GM12873 (cell line): ENCODE measurements around the gene ZNF260.

Experiments used
- TF ChIP-seq, protein P1 (sequence below): IDR thresholded peaks from 2 replicates; pipeline ENCODE4 v1.5.1; 2012; ENCODE audit warnings: low read depth, mild to moderate bottlenecking, moderate library complexity, low read length, control low read depth; ENCODE audit not compliant: insufficient read depth; ENCODE audit errors: missing control alignments

ZNF260 gene

DNA sequence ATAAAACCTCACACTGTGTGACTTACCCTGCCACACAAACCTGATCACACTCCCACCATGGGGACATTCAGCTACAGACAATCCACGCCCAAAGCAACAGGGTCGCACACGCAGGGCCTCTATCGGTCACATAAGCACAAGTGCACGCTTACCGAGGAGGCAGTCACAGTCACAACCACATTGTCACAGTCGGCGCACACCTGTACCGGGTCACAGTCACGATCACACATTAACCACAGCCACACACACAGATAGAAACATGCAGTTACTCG lies 39.3 kb downstream of the ZNF260 start:
- TF ChIP-seq, protein P1, sequence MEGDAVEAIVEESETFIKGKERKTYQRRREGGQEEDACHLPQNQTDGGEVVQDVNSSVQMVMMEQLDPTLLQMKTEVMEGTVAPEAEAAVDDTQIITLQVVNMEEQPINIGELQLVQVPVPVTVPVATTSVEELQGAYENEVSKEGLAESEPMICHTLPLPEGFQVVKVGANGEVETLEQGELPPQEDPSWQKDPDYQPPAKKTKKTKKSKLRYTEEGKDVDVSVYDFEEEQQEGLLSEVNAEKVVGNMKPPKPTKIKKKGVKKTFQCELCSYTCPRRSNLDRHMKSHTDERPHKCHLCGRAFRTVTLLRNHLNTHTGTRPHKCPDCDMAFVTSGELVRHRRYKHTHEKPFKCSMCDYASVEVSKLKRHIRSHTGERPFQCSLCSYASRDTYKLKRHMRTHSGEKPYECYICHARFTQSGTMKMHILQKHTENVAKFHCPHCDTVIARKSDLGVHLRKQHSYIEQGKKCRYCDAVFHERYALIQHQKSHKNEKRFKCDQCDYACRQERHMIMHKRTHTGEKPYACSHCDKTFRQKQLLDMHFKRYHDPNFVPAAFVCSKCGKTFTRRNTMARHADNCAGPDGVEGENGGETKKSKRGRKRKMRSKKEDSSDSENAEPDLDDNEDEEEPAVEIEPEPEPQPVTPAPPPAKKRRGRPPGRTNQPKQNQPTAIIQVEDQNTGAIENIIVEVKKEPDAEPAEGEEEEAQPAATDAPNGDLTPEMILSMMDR, result peak; percentile 35

DNA sequence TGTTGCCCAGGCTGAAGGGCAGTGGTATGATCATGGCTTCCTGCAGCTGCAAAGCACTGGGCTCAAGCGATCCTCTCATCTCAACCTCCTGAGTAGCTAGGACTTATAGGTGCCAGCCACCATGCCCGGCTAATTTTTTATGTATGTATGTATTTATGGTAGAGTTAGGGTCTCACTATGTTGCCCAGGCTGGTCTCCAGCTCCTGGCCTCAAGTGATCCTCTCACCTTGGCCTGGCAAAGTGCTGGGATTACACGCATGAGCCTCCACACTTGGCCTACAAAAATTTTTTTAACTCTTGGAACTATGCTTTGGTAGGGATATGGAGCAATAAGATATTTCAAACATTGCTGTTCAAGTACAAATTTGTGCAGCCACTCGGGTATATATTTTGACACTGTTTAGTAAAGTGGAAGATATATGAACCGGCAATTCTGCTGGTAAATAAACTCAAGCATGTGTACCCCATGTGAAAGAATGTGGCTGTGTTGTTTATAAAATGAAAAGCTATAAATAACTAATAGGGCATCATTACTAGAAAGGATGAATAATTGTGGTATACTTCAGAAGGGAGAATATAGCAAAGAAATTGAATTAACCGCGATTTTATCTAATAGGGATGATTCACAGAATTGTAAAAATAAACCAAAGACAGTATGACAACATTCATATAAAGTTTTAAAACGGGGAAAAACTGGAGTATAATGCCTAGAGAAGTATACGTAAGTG lies 39.8 kb downstream of the ZNF260 start:
- TF ChIP-seq, protein P1, result no peak

DNA sequence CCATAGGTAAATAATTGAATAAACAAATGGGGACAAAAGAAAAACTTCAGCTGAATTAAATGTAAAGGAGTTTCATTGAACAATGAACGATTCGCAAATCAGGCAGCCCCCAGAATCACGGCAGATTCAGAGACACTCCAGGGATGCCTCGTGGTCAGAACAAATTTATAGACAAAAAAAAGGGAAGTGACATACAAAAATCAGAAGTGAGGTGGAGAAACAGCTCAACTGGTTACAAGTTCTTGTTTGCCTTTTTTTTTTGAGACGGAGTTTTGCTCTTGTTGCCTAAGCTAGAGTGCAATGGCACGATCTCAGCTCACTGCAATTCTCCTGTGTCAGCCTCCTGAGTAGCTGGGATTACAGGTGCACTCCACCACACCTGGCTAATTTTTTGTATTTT lies 44.4 kb downstream of the ZNF260 start:
- TF ChIP-seq, protein P1, result no peak

DNA sequence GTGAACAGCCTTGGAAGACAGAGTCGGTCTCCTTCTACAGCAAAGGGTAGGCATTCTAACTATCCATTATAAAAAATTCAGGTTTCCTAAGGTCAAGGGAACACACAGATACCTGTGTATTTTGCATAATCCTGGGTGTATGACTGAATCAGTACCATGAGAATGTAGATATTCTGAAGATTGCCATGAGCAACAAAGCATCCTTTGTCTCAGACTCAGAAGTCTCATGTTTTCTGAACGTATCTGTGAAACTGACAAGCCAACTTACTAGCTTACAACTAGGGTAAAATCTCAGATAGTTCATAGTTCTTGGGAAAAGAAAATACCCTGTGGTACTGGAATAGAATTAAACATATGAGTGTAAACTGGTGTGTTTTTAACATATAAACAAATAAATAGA lies 45.2 kb downstream of the ZNF260 start:
- TF ChIP-seq, protein P1, result no peak
